Measurements from ENCODE around the gene NAV1.

DNA sequence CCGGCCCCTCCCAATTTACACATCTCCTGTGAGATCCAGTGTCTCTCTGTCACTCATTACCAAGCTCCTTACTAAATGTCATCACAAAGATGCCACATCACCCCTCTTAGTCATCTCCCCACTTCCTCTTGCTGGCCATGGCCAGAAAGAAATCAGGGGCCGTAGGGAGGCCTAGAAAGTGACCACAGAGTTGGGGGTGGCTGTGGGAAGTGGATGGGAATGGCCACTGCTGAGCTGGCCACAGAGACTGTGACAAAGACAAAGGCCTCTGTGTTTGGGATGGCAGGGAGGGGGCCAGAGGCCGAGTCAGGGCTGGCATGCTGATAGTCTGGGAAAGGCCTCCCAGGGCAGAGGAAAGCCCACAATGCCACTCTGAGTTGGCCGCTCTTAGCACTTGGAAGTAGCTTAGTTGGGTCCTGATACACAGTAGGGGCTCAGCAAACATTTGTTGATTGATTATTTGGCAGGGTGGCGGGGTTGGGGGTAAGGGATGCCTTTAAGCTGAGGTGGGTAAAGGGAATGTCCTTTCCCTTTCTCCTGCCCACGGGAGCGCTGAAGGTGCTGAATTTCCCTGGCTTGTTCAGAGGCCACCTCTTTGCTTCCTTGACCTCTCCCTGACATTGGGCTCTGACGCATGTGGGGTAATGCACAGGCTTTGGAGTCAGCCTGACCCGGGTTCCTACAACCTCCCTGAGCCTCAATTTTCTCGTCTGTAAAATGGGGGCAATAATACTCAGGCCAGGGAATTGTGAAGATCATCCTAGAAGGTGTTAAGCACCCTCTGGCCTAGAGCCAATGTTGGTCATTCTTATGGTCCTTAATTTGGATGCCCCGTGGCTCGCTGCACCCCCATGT lies 13.2 kb downstream of the NAV1 start:
- TF ChIP-seq, protein P1, sequence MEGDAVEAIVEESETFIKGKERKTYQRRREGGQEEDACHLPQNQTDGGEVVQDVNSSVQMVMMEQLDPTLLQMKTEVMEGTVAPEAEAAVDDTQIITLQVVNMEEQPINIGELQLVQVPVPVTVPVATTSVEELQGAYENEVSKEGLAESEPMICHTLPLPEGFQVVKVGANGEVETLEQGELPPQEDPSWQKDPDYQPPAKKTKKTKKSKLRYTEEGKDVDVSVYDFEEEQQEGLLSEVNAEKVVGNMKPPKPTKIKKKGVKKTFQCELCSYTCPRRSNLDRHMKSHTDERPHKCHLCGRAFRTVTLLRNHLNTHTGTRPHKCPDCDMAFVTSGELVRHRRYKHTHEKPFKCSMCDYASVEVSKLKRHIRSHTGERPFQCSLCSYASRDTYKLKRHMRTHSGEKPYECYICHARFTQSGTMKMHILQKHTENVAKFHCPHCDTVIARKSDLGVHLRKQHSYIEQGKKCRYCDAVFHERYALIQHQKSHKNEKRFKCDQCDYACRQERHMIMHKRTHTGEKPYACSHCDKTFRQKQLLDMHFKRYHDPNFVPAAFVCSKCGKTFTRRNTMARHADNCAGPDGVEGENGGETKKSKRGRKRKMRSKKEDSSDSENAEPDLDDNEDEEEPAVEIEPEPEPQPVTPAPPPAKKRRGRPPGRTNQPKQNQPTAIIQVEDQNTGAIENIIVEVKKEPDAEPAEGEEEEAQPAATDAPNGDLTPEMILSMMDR (IDR thresholded peaks at IDR 0.05) = no peak
- TF ChIP-seq POLR2A (IDR thresholded peaks at IDR 0.05) (no peak), POLR2AphosphoS5 (IDR thresholded peaks at IDR 0.05) (no peak)
